WERI-Rb-1 (cell line): Measurements from ENCODE around the gene TBX2.

ENCODE experiments used
- DNase-seq: peaks from one replicate; pipeline ENCODE4 v3.0.0-alpha.2; 2020
- H3K27ac ChIP-seq: fragments of 250-450 bp; sonication (Bioruptor Pico); 2 replicates; pipeline ENCODE4 v1.5.1; 2020; ENCODE audit warnings: mild to moderate bottlenecking, moderate library complexity
- H3K27me3 ChIP-seq: fragments of 250-450 bp; sonication (Bioruptor Pico); 2 replicates; pipeline ENCODE4 v1.5.1; 2021; ENCODE audit warnings: mild to moderate bottlenecking, low read depth, moderate library complexity; ENCODE audit not compliant: insufficient read depth, severe bottlenecking
- H3K36me3 ChIP-seq: fragments of 250-450 bp; sonication (Bioruptor Pico); 2 replicates; pipeline ENCODE4 v1.5.1; 2020; ENCODE audit warnings: mild to moderate bottlenecking, moderate library complexity
- H3K4me3 ChIP-seq: 2 replicates; pipeline ENCODE4 v1.5.1; 2011; ENCODE audit warnings: low read depth, mild to moderate bottlenecking, control low read depth, low read length
- H3K9me3 ChIP-seq: fragments of 250-450 bp; sonication (Bioruptor Pico); 2 replicates; pipeline ENCODE4 v1.5.1; 2021; ENCODE audit warnings: mild to moderate bottlenecking, moderate library complexity; ENCODE audit not compliant: severe bottlenecking
- TF ChIP-seq, protein P1 (sequence below): IDR thresholded peaks from 2 replicates; pipeline ENCODE4 v1.5.1; 2011; ENCODE audit warnings: low read depth, mild to moderate bottlenecking, control low read depth, inconsistent platforms, low read length

Gene TBX2

DNA sequence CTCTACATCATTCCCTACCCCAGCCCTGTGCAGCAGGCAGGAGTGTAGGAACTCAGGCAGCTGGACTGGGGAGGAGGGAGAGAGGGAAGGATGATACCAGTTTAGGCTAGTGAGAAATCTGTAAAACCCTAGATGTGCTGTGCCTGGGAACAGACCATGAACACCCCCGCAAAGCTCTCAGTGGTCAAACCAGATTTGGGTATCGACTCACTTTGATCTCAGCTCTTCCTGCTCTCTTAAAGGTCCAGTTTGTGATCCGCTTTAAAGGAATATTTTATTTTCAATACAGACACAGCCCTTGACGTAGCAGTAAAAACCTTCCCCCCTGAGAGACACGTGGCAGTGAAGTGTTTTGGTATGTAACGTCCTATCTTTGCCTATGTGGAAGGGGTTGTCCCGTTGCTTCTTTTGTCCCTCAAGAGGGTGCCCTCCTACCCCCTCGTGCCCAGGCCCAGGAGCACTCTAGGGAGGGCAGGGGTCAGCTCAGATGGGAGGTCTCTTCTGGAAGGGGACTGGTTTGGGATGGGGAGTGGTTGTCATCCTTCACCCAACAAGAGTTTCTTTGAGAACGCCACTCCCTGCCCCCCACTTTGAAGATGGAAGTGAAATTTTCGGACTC, 19.3 kb upstream of the TBX2 start:
- Histone ChIP-seq H3K9me3 (no peaks in the 10 kb centered on the region), H3K4me3 (no peak overlapping the region), H3K36me3 (no peaks in the 10 kb centered on the region), H3K27me3 (no peaks in the 10 kb centered on the region), H3K27ac (no peak overlapping the region)
- no peak for DNase-seq
- TF ChIP-seq, protein P1, sequence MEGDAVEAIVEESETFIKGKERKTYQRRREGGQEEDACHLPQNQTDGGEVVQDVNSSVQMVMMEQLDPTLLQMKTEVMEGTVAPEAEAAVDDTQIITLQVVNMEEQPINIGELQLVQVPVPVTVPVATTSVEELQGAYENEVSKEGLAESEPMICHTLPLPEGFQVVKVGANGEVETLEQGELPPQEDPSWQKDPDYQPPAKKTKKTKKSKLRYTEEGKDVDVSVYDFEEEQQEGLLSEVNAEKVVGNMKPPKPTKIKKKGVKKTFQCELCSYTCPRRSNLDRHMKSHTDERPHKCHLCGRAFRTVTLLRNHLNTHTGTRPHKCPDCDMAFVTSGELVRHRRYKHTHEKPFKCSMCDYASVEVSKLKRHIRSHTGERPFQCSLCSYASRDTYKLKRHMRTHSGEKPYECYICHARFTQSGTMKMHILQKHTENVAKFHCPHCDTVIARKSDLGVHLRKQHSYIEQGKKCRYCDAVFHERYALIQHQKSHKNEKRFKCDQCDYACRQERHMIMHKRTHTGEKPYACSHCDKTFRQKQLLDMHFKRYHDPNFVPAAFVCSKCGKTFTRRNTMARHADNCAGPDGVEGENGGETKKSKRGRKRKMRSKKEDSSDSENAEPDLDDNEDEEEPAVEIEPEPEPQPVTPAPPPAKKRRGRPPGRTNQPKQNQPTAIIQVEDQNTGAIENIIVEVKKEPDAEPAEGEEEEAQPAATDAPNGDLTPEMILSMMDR = no peak

DNA sequence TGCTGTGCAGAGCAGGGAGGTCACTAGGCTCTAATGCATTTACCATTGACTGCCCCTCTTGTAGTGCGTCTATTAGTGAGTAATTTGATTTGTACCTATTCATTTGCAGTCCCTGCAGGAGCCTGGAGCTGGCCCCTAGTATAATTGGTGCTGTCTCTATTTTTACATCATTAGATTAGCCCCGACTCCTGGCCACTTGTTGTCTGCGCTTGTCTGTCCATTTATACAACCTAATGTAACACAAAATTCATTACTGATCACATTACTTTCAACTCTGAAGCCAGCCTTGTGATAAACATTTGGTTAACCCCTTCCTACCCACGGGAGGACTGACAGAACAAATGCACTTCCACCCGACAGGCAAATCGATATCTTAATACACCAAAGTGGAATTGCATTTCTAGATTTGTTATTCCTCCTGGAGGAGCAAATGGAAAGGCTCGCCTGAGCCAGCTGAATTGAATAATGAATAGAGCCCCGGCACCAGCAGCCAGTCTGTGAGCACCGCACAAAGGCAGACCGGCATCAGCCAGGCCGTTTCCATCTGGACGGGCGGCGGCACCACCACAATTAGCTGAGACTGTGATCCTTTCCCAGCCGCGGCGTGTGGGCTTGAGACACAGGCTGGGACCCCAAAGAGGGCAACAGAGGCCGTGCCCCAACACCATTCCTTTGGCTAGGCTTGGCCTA, 18.7 kb upstream of the TBX2 start:
- no peaks in the 10 kb centered on the region for H3K27me3 ChIP-seq
- H3K9me3 ChIP-seq = no peaks in the 10 kb centered on the region
- H3K36me3 ChIP-seq = no peaks in the 10 kb centered on the region
- no peak overlapping the region for H3K27ac ChIP-seq
- no peak overlapping the region for H3K4me3 ChIP-seq
- DNase-seq = no peak
- TF ChIP-seq, protein P1 = no peak

DNA sequence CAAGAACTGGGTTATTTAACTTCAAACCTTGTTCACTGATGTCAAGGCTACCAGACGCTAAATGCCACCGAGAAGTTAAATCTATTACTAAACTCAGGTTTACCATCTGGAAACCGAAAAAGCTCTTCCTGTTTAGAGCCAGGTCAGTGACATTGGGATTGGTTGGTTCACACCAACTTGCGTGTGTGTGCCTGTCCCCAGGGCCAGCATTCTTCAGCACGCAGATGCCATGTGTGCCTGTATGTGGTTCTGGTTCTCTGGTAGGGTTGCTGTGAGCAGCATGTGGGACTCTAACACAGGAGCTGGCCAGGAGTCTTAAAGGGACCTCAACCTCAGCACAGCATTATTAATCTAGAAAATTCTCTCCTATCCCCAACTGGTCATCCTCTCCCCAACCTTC, 18.1 kb upstream of the TBX2 start:
- DNase-seq = no peak
- TF ChIP-seq, protein P1 = no peak
- Histone ChIP-seq H3K4me3 (no peak overlapping the region), H3K27ac (no peak overlapping the region), H3K27me3 (no peaks in the 10 kb centered on the region), H3K9me3 (no peaks in the 10 kb centered on the region), H3K36me3 (no peaks in the 10 kb centered on the region)

DNA sequence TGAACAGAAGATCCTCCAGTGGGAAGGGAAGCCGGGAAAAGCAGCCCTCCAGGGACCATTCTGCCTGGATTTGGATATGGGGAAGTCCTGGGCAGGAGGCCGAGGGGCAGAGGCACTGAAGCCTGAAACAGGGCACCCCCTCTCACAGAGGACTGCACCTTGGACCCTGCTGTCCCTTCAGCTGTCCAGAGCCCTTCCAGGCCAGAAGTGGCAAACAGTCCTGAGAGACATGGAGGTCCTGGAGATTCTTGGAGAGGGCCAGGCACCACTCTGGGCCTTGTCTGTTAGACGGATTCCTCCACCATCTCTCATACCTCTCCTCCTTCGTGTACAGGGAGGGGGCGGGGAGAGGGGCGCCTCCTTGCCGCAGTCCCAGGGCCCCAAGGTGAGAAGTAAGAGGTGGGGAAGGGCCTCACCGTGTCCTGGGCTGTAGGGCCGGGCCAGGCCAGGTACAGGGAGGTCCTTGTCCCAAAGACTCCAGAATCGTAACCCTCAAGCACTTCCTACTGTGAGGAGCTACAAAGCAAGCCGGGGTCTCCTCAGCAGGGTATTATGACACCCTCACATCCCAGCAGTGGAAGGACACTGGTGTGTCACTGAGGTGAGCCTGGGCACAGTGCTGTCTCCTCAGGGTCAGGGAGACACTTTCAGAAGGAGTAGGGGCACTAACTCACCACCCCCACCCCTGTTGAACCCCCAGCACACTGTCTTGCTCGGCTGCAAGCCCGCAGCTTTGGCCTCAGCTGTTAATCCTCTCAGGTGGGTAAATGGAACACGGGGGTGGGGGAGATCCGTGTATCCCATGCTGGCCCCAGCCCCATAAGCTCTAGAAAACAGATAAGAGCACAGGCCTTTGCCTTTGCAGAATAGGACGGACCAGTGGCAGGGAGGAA, 16.6 kb upstream of the TBX2 start:
- Histone ChIP-seq H3K4me3 (no peak overlapping the region), H3K9me3 (no peaks in the 10 kb centered on the region), H3K27ac (peak overlapping the region; percentile 31), H3K36me3 (no peaks in the 10 kb centered on the region), H3K27me3 (no peaks in the 10 kb centered on the region)
- peak; percentile 66 for DNase-seq
- TF ChIP-seq, protein P1 = no peak

DNA sequence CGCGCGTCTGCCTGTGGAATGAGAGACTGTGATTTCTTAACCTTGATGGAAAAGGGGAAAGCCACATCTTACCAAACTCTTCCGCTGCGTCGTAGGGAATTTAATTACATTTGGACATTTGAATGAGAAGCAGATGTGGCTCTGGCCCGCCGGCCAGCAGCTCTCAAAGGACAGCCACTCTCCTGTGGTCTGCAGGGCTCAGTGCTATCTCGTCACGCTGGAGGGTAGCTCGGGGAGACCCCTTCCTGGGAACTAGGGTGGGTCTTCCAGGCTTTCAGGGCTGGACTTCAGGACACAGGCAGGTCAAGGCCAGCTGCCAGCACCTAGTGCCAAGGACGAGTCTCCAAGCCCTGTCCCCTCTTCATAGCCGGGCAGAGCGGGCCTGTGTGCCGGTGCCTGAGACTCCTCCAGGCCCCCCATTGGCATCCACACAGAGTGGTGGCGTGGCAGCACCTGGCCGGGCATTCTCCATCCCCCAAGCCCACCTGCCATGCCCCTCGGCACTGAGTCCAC, 15.9 kb upstream of the TBX2 start:
- DNase-seq = no peak
- TF ChIP-seq, protein P1 = no peak
- no peaks in the 10 kb centered on the region for H3K36me3 ChIP-seq
- peak overlapping the region; percentile 31 for H3K27ac ChIP-seq
- no peaks in the 10 kb centered on the region for H3K27me3 ChIP-seq
- H3K4me3 ChIP-seq = no peak overlapping the region
- no peaks in the 10 kb centered on the region for H3K9me3 ChIP-seq
